Measurements from ENCODE around the gene USP40. TPM values are rescaled to one million over a fixed set of nuclear protein-coding genes. Genes with fewer than 3 reads are reported as not detected.

Gene USP40
- total and polyA plus RNA-seq, 9 of the 15 experiments (the other 6 are each of a cell fraction or from before 2014, with no cell fraction given): 5.5 to 15.0 (median 9.3) TPM

GRCh38 chr2:233571001-233571400 is 4.4 kb upstream of the USP40 start:
- H3K27me3 ChIP-seq (ENCODE audit: control insufficient read depth in 2 of 2, insufficient read depth in 2 of 2, low read length in 2 of 2): no peaks in the 10 kb centered on the region; a peak in 1 of 5 replicates
- H4K20me1 ChIP-seq (replicated peaks; ENCODE audit: control insufficient read depth, insufficient read depth, low read length): no peaks in the 10 kb centered on the region
- WGBS (ENCODE audit: insufficient coverage, low coverage, missing lambda C conversion rate): no CpG with 5 or more reads among the region's 1 CpG
- H3K79me2 ChIP-seq (ENCODE audit: control insufficient read depth, insufficient read depth, low read length): peaks cover 4% of the 10 kb centered on the region; the same call in 1 of the 3 replicates
- H3K9ac ChIP-seq (ENCODE audit: insufficient read depth in 1 of 2, low read depth in 2 of 2, low read length in 2 of 2): no peak overlapping the region
- no TSS peak for BruUV-seq (replicated peaks)
- no peak for TF ChIP-seq ZNF311 (CRISPR knock-in tag; IDR thresholded peaks at IDR 0.05)
- TF ChIP-seq NR3C1 (CRISPR knock-in tag; IDR thresholded peaks at IDR 0.05): no peak
- no peak for TF ChIP-seq NCOA1 (IDR thresholded peaks at IDR 0.05; ENCODE audit: low read depth)
- TF ChIP-seq GABPB1 (CRISPR knock-in tag; IDR thresholded peaks at IDR 0.05): no peak
- TF ChIP-seq SMARCA5 (IDR thresholded peaks at IDR 0.05): no peak
- TF ChIP-seq KDM2B (CRISPR knock-in tag; IDR thresholded peaks at IDR 0.05): no peak
- TF ChIP-seq RBBP5 (IDR thresholded peaks at IDR 0.05; ENCODE audit: borderline replicate concordance, insufficient read depth, low read length, poor library complexity, severe bottlenecking): no peak
- TF ChIP-seq GABPB2 (CRISPR knock-in tag; conservative IDR thresholded peaks at IDR 0.05): no peak
- no peak for TF ChIP-seq NFATC3 (IDR thresholded peaks at IDR 0.05)
- TF ChIP-seq SOX6 (IDR thresholded peaks at IDR 0.05): no peak
- TF ChIP-seq CXXC5 (CRISPR knock-in tag; IDR thresholded peaks at IDR 0.05): no peak
- TF ChIP-seq, protein P1, sequence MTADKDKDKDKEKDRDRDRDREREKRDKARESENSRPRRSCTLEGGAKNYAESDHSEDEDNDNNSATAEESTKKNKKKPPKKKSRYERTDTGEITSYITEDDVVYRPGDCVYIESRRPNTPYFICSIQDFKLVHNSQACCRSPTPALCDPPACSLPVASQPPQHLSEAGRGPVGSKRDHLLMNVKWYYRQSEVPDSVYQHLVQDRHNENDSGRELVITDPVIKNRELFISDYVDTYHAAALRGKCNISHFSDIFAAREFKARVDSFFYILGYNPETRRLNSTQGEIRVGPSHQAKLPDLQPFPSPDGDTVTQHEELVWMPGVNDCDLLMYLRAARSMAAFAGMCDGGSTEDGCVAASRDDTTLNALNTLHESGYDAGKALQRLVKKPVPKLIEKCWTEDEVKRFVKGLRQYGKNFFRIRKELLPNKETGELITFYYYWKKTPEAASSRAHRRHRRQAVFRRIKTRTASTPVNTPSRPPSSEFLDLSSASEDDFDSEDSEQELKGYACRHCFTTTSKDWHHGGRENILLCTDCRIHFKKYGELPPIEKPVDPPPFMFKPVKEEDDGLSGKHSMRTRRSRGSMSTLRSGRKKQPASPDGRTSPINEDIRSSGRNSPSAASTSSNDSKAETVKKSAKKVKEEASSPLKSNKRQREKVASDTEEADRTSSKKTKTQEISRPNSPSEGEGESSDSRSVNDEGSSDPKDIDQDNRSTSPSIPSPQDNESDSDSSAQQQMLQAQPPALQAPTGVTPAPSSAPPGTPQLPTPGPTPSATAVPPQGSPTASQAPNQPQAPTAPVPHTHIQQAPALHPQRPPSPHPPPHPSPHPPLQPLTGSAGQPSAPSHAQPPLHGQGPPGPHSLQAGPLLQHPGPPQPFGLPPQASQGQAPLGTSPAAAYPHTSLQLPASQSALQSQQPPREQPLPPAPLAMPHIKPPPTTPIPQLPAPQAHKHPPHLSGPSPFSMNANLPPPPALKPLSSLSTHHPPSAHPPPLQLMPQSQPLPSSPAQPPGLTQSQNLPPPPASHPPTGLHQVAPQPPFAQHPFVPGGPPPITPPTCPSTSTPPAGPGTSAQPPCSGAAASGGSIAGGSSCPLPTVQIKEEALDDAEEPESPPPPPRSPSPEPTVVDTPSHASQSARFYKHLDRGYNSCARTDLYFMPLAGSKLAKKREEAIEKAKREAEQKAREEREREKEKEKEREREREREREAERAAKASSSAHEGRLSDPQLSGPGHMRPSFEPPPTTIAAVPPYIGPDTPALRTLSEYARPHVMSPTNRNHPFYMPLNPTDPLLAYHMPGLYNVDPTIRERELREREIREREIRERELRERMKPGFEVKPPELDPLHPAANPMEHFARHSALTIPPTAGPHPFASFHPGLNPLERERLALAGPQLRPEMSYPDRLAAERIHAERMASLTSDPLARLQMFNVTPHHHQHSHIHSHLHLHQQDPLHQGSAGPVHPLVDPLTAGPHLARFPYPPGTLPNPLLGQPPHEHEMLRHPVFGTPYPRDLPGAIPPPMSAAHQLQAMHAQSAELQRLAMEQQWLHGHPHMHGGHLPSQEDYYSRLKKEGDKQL (CRISPR knock-in tag; IDR thresholded peaks at IDR 0.05; ENCODE audit: borderline replicate concordance): no peak
- TF ChIP-seq ZNF431 (CRISPR knock-in tag; IDR thresholded peaks at IDR 0.05): no peak
- no peak for TF ChIP-seq ZNF449 (CRISPR knock-in tag; IDR thresholded peaks at IDR 0.05)
- no peak for TF ChIP-seq LARP7 (IDR thresholded peaks at IDR 0.05)
- H3K27ac ChIP-seq (ENCODE audit: extremely low read depth, low read depth, low read length): no peak overlapping the region
- no peak for DNase-seq (ENCODE audit: extremely low read depth in 1 of 4, low spot score in 3 of 4)
- ChIA-PET CTCF (ENCODE audit: low intra/inter-chr PET ratio) (interaction anchor here (0.6 kb wide), 1 partner anchor 19 kb away, joined by 3 read pairs; no protein-coding TSS in a partner anchor), POLR2A (no interaction called here)
- no peaks in the 10 kb centered on the region for H3K9me1 ChIP-seq (ENCODE audit: control insufficient read depth, insufficient read depth, low read length)
- H3K9me3 ChIP-seq (replicated peaks; ENCODE audit: control insufficient read depth, insufficient read depth, low read depth, low read length): no peaks in the 10 kb centered on the region
- no peak for ATAC-seq
- intact Hi-C loops (cut with micrococcal nuclease): no loop called here
- no peak overlapping the region for H3K4me2 ChIP-seq (ENCODE audit: insufficient read depth, low read length)
- H3K4me1 ChIP-seq (replicated peaks in 1 of 2; ENCODE audit: control insufficient read depth in 2 of 2, insufficient read depth in 2 of 2, low read length in 2 of 2): peaks cover 0 to 2% of the 10 kb centered on the region in 2 experiments; a peak in 1 of 5 replicates
- no peak for FAIRE-seq
- in situ Hi-C loops (cut with MboI): no loop called here
- H3K4me3 ChIP-seq: no peak overlapping the region
- no peak overlapping the region for H2AFZ ChIP-seq (ENCODE audit: low read depth, low read length)
- no peaks in the 10 kb centered on the region for H3K36me3 ChIP-seq (ENCODE audit: control insufficient read depth, insufficient read depth, low read length)
